Loucy (cell line): Measurements from ENCODE around the gene PANX2.

ENCODE experiments used
- EZH2phosphoT487 ChIP-seq: fragments of 200-600 bp; IDR thresholded peaks from 2 replicates; pipeline ENCODE4 v1.6.1; 2018; ENCODE audit warnings: antibody characterized with exemption, mild to moderate bottlenecking, moderate library complexity, borderline replicate concordance
- TF ChIP-seq, protein P1 (sequence below): fragments of 200-600 bp; sonication (generic); conservative IDR thresholded peaks from 2 replicates; pipeline ENCODE4 v1.5.1; 2014; ENCODE audit warnings: mild to moderate bottlenecking, antibody characterized with exemption, low read length

DNA sequence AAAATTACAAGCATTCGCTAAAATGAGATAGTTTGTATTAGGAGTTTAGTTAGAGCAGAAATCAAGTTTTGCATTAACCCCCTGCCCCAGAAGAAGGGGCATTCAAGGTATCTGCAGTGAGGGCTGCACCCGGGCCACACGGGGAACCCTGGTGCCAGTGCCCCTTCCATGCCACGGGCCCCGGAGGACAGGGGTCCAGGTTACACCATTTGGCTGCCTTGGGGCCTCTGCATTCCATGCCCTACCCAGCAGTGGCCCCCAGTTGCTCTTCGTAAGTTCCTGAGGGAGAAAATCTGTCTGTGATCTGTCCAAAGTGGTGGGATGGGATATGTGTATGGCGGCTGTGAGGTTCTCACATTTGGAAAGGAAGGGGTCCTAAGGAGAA lies 16.8 kb upstream of the PANX2 start:
- TF ChIP-seq, protein P1, sequence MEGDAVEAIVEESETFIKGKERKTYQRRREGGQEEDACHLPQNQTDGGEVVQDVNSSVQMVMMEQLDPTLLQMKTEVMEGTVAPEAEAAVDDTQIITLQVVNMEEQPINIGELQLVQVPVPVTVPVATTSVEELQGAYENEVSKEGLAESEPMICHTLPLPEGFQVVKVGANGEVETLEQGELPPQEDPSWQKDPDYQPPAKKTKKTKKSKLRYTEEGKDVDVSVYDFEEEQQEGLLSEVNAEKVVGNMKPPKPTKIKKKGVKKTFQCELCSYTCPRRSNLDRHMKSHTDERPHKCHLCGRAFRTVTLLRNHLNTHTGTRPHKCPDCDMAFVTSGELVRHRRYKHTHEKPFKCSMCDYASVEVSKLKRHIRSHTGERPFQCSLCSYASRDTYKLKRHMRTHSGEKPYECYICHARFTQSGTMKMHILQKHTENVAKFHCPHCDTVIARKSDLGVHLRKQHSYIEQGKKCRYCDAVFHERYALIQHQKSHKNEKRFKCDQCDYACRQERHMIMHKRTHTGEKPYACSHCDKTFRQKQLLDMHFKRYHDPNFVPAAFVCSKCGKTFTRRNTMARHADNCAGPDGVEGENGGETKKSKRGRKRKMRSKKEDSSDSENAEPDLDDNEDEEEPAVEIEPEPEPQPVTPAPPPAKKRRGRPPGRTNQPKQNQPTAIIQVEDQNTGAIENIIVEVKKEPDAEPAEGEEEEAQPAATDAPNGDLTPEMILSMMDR: no peak
- TF ChIP-seq EZH2phosphoT487: no peak
